ENCODE measurements around the gene ZNF837.
"Not testable (repeated sequence)": the region's sequence is repeated elsewhere in the genome, so short reads cannot be mapped to it uniquely, and the experiment has no call there.

ZNF837 gene
- 0.67 to 6.0 (median 2.0) reads per million in 9 experiments for total RNA-seq

DNA sequence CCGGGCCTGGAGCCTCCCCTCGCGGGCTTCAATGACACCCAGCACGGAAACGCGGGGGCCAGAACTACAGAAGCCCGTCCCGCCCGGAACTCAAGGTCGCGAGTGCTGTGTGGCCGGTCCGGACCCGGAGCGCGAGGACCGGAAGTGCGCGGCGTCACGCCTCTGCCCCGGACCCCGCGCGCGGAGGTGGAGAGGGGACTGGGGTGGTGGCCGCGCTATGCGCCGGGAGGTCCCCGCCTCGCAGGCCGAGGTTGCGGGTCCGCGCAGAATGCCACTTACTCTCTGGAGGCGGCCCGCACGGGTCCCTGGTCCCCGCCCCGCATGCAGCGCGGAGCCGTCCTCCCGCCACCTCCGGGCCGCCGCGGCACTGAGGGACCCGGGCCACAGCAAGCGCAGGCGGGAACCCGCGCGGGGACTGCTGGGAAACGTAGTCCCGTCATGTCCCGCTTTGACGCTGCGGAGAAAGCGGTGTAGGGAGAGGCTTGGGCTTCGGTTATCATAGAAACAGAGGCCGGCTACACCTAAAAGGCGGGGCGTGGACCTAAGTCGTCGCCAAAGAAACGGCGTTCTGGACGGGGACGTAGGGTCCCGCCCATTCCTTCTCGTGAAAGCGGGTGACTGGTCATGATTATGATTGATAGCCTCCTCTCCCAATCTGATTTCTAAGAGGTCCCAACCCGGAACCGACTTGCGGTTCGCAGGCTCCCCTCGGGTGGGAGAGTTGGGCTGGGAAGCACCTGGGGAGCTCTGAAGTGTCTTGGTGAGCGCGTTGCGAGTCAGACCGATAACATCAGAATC, at the start of gene ZNF837:
TSS of gene ZNF837 (minus strand) at position 369 of the 798 bp plus-strand sequence. CDS start 11,698 bp downstream, outside the sequence.
- peak; percentile 96 to 97 (median 97) for DNase-seq
- ATAC-seq (replicated peaks) = peak; percentile 82
- Mint-ChIP-seq H3K4me3 (peak within 1 kb of the TSS; percentile 83 to 93), H3K36me3 (ENCODE audit: insufficient read depth) (peaks cover 32% of the 10 kb centered on the region), H3K27me3 (no peaks in the 10 kb centered on the region), H3K9me3 (no peaks in the 10 kb centered on the region), H3K4me1 (ENCODE audit: low read depth in 2 of 2) (peaks cover 20 to 21% of the 10 kb centered on the region in 2 donors), H3K27ac (peak within 1 kb of the TSS; percentile 88 to 97)

- no peak overlapping the region for H3K27ac Mint-ChIP-seq
- DNase-seq = no peak
- no peaks in the 10 kb centered on the region for H3K9me3 Mint-ChIP-seq
- H3K4me1 Mint-ChIP-seq (ENCODE audit: low read depth in 2 of 2) = no peaks in the 10 kb centered on the region
- no peaks in the 10 kb centered on the region for H3K27me3 Mint-ChIP-seq
- ATAC-seq (replicated peaks) = no peak
- H3K36me3 Mint-ChIP-seq (ENCODE audit: insufficient read depth) = peaks cover 9% of the 10 kb centered on the region
- no peak overlapping the region for H3K4me3 Mint-ChIP-seq
Observed at GRCh38 chr19:58429745-58430144, 48.9 kb upstream of the ZNF837 start.

DNA sequence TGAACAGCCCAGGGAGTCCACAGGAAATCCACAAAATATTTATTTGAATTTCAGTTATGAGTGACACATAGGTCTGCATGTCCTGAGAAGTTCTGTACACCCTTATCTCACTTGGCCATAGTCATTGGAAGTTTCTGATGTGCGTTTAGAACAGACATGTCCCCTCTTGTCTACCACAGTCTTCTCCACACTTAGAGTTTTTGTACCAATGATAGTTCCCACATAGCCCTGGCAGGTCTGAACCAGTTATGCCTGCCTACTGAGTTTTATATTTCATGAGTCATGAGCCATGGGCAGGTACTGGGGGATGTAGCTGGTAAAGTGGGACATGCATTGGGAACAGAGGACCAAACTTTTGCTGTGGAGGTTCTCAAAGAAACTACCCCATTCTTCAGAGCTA, 47.8 kb upstream of the ZNF837 start:
- no peaks in the 10 kb centered on the region for H3K9me3 Mint-ChIP-seq
- H3K36me3 Mint-ChIP-seq (ENCODE audit: insufficient read depth) = peaks cover 3% of the 10 kb centered on the region
- H3K27me3 Mint-ChIP-seq = no peaks in the 10 kb centered on the region
- no peak overlapping the region for H3K27ac Mint-ChIP-seq
- DNase-seq (no peak), ATAC-seq (replicated peaks) (no peak)
- H3K4me1 Mint-ChIP-seq (ENCODE audit: low read depth in 2 of 2) = no peaks in the 10 kb centered on the region
- no peak overlapping the region for H3K4me3 Mint-ChIP-seq

GRCh38 chr19:58417071-58417470, 36.2 kb upstream of the ZNF837 start:
- Mint-ChIP-seq H3K9me3 (no peaks in the 10 kb centered on the region), H3K27ac (peak overlapping the region in 1 of 2 donors; percentile 41), H3K4me3 (no peak overlapping the region), H3K4me1 (ENCODE audit: low read depth in 2 of 2) (peaks cover 0 to 5% of the 10 kb centered on the region in 2 donors), H3K27me3 (no peaks in the 10 kb centered on the region), H3K36me3 (ENCODE audit: insufficient read depth) (peaks cover 29% of the 10 kb centered on the region)
- DNase-seq = no peak
- ATAC-seq (replicated peaks) = no peak

DNA sequence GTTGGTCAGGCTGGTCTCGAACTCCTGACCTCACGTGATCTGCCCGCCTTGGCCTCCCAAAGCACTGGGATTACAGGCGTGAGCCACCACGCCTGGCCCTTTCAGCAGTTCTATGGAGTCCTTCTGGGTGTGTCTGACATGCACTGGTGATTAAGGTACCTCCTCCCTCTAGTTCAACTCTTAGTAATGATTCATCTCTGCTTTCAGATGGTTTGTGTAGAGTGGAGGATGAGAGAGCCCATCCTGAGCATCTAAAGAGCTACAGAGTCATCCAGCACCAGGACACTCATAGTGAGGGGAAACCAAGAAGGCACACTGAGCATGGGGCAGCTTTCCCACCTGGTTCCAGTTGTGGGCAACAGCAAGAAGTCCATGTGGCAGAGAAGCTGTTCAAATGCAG, 35.8 kb upstream of the ZNF837 start:
- Mint-ChIP-seq H3K27me3 (no peaks in the 10 kb centered on the region), H3K27ac (peak overlapping the region in 1 of 2 donors; percentile 41), H3K4me3 (no peak overlapping the region), H3K9me3 (no peaks in the 10 kb centered on the region), H3K36me3 (ENCODE audit: insufficient read depth) (peaks cover 29% of the 10 kb centered on the region), H3K4me1 (ENCODE audit: low read depth in 2 of 2) (peaks cover 0 to 5% of the 10 kb centered on the region in 2 donors)
- DNase-seq = no peak
- ATAC-seq (replicated peaks) = no peak

DNA sequence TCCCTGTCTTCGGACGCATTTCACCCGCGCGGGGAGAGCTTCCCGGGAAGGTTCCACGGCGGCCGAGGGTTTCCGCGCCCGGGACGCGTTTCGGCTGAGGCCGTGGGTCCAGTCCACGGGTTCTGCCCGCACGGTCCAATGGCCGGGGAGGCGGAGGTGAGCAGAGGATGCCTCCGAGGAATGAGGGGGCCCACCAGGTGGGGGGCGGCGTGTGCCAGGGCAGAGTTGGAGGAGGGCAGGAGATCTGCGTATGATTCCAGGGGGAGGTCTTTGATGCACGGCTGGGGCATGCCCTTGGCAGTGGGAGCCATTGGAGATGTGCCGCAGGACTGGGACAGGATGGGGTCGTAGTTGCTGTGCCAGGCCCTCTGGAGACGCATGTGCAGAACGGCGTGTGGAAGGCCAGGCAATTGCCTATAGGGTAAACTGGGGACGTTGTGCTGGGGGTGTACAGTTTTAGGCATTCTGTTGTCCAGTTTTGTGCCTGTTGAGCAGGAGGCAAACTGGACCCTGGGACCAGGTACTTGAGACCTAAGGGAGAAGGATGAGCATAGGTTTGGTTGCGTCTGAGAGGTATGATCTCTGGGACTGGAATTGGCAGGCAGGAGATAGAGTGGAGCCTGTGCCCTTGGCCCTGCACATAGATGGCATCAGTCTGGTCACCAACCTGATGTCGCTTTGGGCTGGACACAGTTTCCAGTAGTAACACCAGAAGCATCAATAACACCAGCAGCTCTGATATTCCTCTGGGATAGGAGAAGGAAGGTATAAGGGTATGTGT, 28.4 kb upstream of the ZNF837 start:
- ATAC-seq (replicated peaks) = no peak
- no peak for DNase-seq
- Mint-ChIP-seq H3K4me3 (peak overlapping the region; percentile 93 to 98), H3K27ac (peak overlapping the region; percentile 93 to 97), H3K4me1 (ENCODE audit: low read depth in 2 of 2) (peaks cover 27 to 33% of the 10 kb centered on the region in 2 donors), H3K36me3 (ENCODE audit: insufficient read depth) (peaks cover 8% of the 10 kb centered on the region), H3K27me3 (no peaks in the 10 kb centered on the region), H3K9me3 (no peaks in the 10 kb centered on the region)

DNA sequence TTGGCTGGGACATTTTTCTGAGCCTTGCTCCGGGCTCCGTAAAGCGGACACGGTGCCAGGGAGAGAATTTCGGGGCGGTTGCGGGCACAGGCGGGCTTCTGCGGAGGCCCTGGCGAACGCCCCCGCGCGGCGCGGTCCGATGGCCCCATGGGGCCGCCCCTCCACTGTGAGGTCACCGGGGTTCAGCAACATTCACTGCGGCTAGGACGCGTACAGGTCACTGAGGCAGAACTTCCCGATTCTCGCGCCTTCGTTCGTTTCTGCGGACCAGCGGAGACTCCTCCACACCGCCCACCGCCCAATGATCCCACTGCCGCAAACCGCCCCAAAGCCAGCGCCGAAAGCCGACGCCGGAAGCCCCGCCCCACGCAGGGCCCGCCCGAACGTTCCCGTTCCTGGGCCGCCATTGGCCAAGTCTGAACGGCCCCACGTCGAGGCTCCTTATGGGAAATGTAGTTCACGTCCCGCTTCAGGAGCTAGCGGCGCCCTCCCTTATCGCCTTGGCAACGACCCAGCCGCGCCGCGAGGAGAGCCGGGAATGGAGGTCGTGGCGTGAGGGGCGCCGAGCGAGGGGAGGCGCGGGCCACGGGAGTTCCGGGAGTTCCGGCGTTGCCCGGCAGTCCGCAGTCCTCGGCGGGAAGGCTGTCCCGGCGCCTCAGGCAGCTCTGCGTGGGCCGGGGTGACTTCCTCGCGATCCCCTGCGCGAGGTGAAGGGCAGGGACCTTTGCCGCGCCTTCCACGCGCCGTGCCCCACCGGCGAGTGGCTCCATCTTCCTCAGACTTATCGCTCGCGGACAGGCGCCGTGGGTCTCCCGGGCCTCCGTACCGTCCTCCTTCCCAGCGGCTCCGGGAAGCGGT, 27.6 kb upstream of the ZNF837 start, which contains the start of gene ZNF584:
TSS of gene ZNF584 (plus strand) at position 498 of the 858 bp plus-strand sequence. CDS start 499 bp downstream, outside the sequence.
- Mint-ChIP-seq H3K36me3 (ENCODE audit: insufficient read depth) (peaks cover 7% of the 10 kb centered on the region), H3K27me3 (no peaks in the 10 kb centered on the region), H3K4me3 (peak within 1 kb of the TSS; percentile 93 to 98), H3K27ac (peak within 1 kb of the TSS; percentile 93 to 97), H3K9me3 (no peaks in the 10 kb centered on the region), H3K4me1 (ENCODE audit: low read depth in 2 of 2) (peaks cover 27 to 33% of the 10 kb centered on the region in 2 donors)
- ATAC-seq (replicated peaks) (peak; percentile 94), DNase-seq (peak; percentile 88 to 90 (median 89))

GRCh38 chr19:58407658-58408151, 26.9 kb upstream of the ZNF837 start:
- H3K4me3 Mint-ChIP-seq = peak overlapping the region; percentile 93 to 98
- no peak for DNase-seq
- no peak for ATAC-seq (replicated peaks)
- H3K27ac Mint-ChIP-seq = peak overlapping the region; percentile 93 to 97
- H3K4me1 Mint-ChIP-seq (ENCODE audit: low read depth in 2 of 2) = peaks cover 27 to 33% of the 10 kb centered on the region in 2 donors
- H3K9me3 Mint-ChIP-seq = no peaks in the 10 kb centered on the region
- peaks cover 7% of the 10 kb centered on the region for H3K36me3 Mint-ChIP-seq (ENCODE audit: insufficient read depth)
- H3K27me3 Mint-ChIP-seq = no peaks in the 10 kb centered on the region

DNA sequence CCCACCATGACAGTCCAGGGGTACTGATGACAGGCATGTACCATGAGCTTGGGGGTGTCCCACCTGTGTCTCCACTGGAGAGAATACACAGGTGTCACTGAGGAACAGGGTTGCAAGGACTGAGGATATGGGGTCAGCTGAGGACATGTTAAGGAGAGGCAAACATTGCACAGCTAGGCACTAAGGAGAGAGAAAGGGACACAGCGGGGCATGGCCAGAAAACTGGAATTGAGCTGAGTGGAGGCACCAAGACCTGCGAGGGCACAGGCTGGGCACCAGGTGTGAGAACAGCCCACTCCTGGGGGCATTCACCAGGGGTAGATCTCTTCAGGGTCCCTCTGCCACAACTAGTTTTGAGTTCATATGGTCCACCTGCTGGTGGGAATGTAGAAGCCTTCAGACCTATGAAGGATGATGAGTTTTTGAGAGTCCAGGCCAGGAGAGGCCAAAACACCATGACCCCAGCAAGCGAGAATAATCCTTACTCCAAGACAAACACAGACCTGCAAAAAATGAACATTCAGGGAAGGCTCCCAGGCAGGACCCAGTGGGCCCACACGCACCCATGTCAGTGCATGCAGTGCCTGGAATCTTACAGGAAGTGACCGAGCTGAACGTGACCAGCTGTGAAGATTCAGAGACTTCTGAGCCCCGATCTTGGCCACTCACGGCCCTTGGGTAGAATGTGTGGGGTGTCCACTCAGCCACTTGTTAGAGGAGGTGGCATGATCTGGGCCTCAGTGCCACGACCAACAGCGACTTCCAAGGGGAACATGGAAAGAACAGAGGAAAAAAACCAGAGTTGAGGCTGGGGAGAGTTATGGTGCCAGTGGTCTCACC, 26.2 kb upstream of the ZNF837 start:
- H3K27ac Mint-ChIP-seq = peak overlapping the region in 1 of 2 donors; percentile 93

GRCh38 chr19:58403920-58404478, 23.2 kb upstream of the ZNF837 start:
- H3K27me3 Mint-ChIP-seq; H3K27ac Mint-ChIP-seq; ATAC-seq (replicated peaks); DNase-seq; H3K9me3 Mint-ChIP-seq; H3K4me3 Mint-ChIP-seq: not testable (repeated sequence)
- peaks cover 20% of the 10 kb centered on the region for H3K36me3 Mint-ChIP-seq (ENCODE audit: insufficient read depth)
- peaks cover 27 to 30% of the 10 kb centered on the region in 2 donors for H3K4me1 Mint-ChIP-seq (ENCODE audit: low read depth in 2 of 2)

More for the DNA sequence above, 26.2 kb upstream of the ZNF837 start:
- ATAC-seq (replicated peaks) (no peak), DNase-seq (no peak)
- Mint-ChIP-seq H3K4me3 (peak overlapping the region; percentile 93 to 98), H3K9me3 (no peaks in the 10 kb centered on the region), H3K4me1 (ENCODE audit: low read depth in 2 of 2) (peaks cover 27 to 33% of the 10 kb centered on the region in 2 donors), H3K36me3 (ENCODE audit: insufficient read depth) (peaks cover 10% of the 10 kb centered on the region), H3K27me3 (no peaks in the 10 kb centered on the region)

GRCh38 chr19:58401840-58402421, 21.1 kb upstream of the ZNF837 start:
- H3K4me3 Mint-ChIP-seq = peak overlapping the region; percentile 82 to 84
- peaks cover 0 to 15% of the 10 kb centered on the region in 2 donors for H3K27me3 Mint-ChIP-seq
- H3K36me3 Mint-ChIP-seq (ENCODE audit: insufficient read depth) = peaks cover 23% of the 10 kb centered on the region

More at GRCh38 chr19:58401840-58402421, 21.1 kb upstream of the ZNF837 start:
- H3K27ac Mint-ChIP-seq = peak overlapping the region; percentile 89 to 96
- no peaks in the 10 kb centered on the region for H3K9me3 Mint-ChIP-seq
- DNase-seq (no peak), ATAC-seq (replicated peaks) (no peak)
- H3K4me1 Mint-ChIP-seq (ENCODE audit: low read depth in 2 of 2) = peaks cover 12 to 13% of the 10 kb centered on the region in 2 donors
